VCaP (cell line): ENCODE measurements around the gene NIPAL1.
"Not testable (repeated sequence)": the region's sequence is repeated elsewhere in the genome, so short reads cannot be mapped to it uniquely, and the experiment has no call there.

Experiments
- H3K27ac ChIP-seq: fragments of 450-650 bp; 2 replicates; pipeline ENCODE4 v1.5.1; 2017
- TF ChIP-seq, protein P1 (sequence below): fragments of 450-650 bp; conservative IDR thresholded peaks from 2 replicates; pipeline ENCODE4 v1.5.1; 2017; ENCODE audit warnings: mild to moderate bottlenecking, moderate library complexity

NIPAL1 gene

DNA sequence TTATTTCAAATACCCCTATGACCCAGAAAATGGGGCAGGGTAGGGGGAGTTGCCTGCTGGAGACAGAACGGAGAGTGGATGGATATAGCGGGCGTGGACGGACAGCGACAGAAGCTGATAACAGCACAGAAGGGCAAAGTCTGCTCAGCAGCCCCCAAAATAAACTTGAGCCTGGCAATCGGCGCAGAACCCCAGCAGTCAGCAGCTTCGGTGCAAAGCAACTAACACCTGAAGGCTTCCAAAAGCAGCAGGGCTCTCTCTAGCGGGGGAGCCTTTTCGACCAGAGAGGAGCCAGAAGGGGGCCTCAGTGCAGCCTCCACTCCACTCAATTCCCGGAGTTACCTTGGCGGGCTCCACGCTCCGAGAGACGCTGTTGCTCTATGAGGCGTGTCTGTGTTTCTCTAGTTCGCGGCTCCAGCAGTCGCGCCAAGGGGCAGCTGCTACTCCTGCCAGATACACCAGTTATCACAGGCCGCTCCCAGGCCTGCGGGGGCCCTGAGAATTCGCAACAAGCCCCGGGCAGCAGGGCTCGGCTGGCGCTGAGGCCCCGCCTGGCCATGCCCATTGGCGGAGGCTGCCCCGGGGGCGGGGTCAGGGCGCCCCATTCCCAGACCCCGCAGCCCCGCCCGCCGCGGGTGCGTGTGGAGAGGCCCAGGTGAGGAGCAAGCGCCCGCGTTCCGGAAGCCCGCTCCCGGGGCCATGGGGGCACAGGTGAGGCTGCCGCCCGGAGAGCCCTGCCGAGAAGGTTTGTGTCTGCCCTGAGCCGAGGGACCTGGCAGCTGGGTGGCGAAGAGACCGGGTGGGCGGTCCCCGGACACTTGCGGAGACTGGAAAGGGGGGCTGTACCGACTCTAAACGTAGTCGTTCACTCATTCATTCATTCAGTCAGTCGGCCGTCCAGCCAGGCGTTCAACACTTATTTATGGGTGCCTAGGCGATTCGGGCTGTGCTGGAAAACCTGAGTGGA is at the start of gene NIPAL1, which contains the start of gene CNGA1:
Gene NIPAL1 (plus strand): TSS at position 632 of the 967 bp plus-strand sequence. CDS start 68 bp downstream, at position 700.
Gene CNGA1 (minus strand): TSS at position 541 of the 967 bp plus-strand sequence. CDS start 63,992 bp downstream, outside the sequence.
- TF ChIP-seq, protein P1, sequence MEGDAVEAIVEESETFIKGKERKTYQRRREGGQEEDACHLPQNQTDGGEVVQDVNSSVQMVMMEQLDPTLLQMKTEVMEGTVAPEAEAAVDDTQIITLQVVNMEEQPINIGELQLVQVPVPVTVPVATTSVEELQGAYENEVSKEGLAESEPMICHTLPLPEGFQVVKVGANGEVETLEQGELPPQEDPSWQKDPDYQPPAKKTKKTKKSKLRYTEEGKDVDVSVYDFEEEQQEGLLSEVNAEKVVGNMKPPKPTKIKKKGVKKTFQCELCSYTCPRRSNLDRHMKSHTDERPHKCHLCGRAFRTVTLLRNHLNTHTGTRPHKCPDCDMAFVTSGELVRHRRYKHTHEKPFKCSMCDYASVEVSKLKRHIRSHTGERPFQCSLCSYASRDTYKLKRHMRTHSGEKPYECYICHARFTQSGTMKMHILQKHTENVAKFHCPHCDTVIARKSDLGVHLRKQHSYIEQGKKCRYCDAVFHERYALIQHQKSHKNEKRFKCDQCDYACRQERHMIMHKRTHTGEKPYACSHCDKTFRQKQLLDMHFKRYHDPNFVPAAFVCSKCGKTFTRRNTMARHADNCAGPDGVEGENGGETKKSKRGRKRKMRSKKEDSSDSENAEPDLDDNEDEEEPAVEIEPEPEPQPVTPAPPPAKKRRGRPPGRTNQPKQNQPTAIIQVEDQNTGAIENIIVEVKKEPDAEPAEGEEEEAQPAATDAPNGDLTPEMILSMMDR = peak; percentile 65
- peak within 1 kb of the TSS; percentile 79 for H3K27ac ChIP-seq

DNA sequence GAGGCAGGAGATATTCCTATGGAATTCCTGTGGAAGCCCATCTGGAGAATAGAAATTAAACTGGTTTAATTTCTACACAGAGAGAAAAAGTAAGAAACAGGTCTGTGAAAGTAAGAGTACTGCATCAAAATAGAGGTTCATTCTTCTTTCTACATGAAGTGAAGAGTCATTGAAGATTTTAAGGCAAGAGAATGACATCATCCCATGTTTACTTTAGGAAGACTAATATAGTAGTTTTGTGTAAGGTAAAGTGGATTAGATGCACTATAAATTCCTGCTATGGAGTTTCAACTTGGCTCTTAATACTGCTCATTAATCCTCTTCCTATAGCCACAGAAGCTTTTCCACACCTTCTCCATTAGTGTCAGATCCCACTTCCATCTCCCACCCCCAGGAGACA is 47.7 kb upstream of the NIPAL1 start:
- TF ChIP-seq, protein P1 = no peak
- H3K27ac ChIP-seq = no peak overlapping the region

DNA sequence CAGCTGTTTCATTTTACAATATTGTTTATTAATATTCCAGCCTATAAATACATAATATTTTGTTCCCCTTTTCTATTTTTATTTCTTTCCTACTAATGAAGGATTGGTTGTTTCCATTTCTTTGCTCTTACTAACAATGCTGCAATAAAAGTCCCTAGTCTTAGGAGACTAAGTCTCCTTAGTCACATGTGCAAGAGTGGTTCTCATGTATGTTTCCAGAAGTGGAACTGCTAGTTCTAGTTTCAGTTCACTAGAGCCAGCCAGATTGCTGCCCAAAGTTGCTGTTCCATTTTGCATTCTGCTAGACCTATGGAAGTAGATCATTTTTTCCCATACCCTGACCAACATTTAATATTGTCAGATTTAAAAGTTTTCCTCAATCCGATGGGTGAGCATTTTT is 44.4 kb upstream of the NIPAL1 start:
- H3K27ac ChIP-seq = no peak overlapping the region
- TF ChIP-seq, protein P1 = no peak

DNA sequence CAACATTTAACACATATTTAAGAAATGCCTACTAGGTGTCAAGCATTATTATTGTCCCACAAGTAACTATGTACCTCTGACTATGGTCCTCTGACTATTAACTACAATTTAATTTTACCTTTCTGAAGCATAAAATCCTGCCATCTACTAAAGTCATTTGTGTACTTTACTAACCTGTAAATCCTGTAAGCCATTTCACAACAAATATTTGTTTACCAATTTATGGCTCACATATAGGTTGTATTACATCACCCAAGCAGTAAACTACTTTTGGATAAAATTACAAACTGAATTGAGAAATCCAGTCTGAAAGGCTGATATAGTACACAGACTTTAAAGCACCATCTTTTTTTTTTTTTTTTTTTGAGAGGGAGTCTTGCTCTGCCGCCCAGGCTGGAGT is 43.9 kb upstream of the NIPAL1 start:
- no peak overlapping the region for H3K27ac ChIP-seq
- TF ChIP-seq, protein P1 = no peak

DNA sequence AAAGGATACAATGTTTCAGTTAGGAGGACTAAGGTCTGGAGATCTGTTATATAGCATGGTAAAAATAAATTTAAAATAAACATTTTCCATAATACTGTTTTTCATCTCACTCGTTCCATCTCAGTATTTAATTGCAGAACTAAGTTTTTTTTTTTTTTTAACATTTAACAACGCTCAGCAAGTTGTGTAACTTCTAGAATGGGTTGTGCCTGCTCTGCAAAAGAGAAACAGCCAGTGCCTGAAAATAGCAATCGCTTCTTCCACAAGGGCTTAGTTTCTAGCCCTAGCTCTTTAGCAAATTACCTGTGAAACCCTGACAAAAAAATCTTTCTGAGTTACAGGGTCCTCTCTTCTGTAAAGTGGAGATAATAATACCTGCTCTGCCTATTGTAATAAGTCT is 42.0 kb upstream of the NIPAL1 start:
- no peak overlapping the region for H3K27ac ChIP-seq
- TF ChIP-seq, protein P1 = no peak

DNA sequence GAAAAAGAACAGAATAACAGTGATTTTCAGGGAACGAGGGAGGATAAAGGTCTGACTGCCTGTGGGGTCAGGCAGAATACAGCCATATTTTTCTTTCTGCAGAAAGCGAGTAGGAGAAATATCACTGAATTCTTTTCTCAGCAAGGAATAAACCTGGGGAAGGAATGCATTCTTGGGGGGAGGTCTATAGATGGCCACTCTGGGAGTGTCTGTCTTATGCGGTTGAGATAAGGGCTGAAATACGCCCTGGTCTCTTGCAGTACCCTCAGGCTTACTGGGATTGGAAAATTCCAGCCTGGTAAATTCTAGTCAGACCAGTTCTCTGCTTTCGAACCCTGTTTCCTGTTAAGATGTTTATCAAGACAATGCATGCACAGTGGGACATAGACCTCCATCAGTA is 26.4 kb upstream of the NIPAL1 start:
- no peak overlapping the region for H3K27ac ChIP-seq
- TF ChIP-seq, protein P1 = no peak

DNA sequence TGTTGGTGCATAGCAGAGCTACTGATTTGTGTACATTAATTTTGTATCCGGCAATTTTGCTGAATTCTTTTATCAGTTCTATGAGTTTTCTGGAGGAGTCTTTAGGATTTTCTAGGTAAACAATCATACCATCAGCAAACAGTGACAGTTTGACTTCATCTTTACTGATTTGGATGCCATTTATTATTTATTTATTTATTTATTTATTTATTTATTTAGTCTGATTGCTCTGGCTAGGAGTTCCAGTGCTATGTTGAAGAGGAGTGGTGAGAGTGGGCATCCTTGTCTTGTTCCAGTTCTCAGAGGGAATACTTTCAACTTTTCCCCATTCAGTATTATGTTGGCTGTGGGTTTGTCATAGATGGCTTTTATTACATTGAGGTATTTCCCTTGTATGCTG is 24.1 kb upstream of the NIPAL1 start:
- H3K27ac ChIP-seq = not testable (repeated sequence)

DNA sequence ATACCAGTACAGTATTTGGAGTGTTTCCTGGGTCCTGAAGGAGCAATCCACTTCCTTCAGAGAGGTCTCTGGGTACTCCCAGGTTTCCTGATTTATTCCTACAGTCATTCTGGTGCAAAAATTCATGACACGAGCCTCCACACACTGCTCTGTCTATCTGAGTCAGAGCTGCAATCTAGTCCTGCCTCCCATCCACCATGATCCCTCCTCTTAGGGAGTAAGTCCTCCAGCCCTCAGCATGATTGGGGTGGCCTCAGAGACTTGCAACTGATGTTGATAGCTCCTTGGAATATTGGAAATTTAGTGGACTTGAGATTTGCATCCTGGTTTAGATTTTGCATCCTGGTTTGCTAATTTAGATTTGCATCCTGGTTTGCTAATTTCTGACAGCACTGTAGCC is 20.6 kb upstream of the NIPAL1 start:
- H3K27ac ChIP-seq = no peak overlapping the region
- TF ChIP-seq, protein P1 = no peak
